Measurements from ENCODE around the gene EFNB1.

DNA sequence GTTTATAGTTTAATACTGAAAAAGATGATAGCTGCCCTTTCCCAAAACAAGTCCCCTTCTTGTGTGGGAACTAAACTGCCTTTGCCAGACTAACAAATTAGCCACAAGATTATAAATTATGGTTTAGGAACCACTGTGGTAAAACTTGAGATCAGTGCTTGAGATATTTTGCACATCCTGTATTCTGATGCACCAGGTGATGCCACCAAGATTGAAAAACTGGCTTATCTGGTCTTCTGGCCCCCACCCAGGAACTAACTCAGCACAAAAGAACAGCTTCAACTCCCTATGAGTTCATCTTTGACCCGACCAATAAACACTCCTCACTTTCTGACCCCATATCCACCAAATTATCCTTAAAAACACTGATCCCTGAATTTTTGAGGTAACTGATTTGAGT is 36.7 kb upstream of the EFNB1 start:
- no peak for TF ChIP-seq POLR2A (IDR thresholded peaks at IDR 0.05)
- TF ChIP-seq, protein P1, sequence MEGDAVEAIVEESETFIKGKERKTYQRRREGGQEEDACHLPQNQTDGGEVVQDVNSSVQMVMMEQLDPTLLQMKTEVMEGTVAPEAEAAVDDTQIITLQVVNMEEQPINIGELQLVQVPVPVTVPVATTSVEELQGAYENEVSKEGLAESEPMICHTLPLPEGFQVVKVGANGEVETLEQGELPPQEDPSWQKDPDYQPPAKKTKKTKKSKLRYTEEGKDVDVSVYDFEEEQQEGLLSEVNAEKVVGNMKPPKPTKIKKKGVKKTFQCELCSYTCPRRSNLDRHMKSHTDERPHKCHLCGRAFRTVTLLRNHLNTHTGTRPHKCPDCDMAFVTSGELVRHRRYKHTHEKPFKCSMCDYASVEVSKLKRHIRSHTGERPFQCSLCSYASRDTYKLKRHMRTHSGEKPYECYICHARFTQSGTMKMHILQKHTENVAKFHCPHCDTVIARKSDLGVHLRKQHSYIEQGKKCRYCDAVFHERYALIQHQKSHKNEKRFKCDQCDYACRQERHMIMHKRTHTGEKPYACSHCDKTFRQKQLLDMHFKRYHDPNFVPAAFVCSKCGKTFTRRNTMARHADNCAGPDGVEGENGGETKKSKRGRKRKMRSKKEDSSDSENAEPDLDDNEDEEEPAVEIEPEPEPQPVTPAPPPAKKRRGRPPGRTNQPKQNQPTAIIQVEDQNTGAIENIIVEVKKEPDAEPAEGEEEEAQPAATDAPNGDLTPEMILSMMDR (IDR thresholded peaks at IDR 0.05), result no peak
- no peak for TF ChIP-seq POLR2AphosphoS5 (IDR thresholded peaks at IDR 0.05)

Measured in gastroesophageal sphincter (tissue), 3 donors.